ENCODE data around the gene LHPP.

Gene LHPP

GRCh38 chr10:124612611-124613498 is 151.2 kb downstream of the LHPP start:
- no peaks in the 10 kb centered on the region for H3K27me3 ChIP-seq (ENCODE audit: insufficient read depth, low read length, poor library complexity)
- no peak overlapping the region for H2AK5ac ChIP-seq (ENCODE audit: low read length)
- H3K9ac ChIP-seq (ENCODE audit: low read length) = no peak overlapping the region
- no peak overlapping the region for H3K18ac ChIP-seq (ENCODE audit: low read length)
- H3K23ac ChIP-seq (ENCODE audit: low read length) = no peak overlapping the region
- no CpG with 5 or more reads among the region's 18 CpGs for WGBS (ENCODE audit: extremely low coverage, insufficient coverage, low lambda C conversion rate)
- H4K8ac ChIP-seq (ENCODE audit: low read depth, low read length) = no peak overlapping the region
- H4K5ac ChIP-seq (ENCODE audit: low read length) = no peak overlapping the region
- H3K27ac ChIP-seq (ENCODE audit: low read depth, low read length) = no peak overlapping the region
- H3K36me3 ChIP-seq (ENCODE audit: control insufficient read depth, insufficient read depth, low read length) = no peaks in the 10 kb centered on the region
- no peak overlapping the region for H2BK15ac ChIP-seq (replicated peaks; ENCODE audit: low read depth)
- H2BK5ac ChIP-seq (ENCODE audit: low read length) = no peak overlapping the region
- H3K4me2 ChIP-seq (ENCODE audit: low read length) = no peak overlapping the region
- H3K4me3 ChIP-seq (ENCODE audit: low read length) = no peak overlapping the region
- H3K79me1 ChIP-seq (ENCODE audit: low read length) = no peaks in the 10 kb centered on the region
- H3K79me2 ChIP-seq (ENCODE audit: control insufficient read depth, insufficient read depth, low read length) = no peaks in the 10 kb centered on the region
- H2BK120ac ChIP-seq (ENCODE audit: low read depth, low read length) = no peak overlapping the region
- H3K4me1 ChIP-seq (ENCODE audit: control insufficient read depth, low read depth, low read length) = no peaks in the 10 kb centered on the region
- no peak overlapping the region for H3K56ac ChIP-seq (ENCODE audit: low read length)
- peak; percentile 87 for DNase-seq
- H3K4ac ChIP-seq (ENCODE audit: low read depth, low read length) = no peak overlapping the region

GRCh38 chr10:124614003-124614659 is 152.5 kb downstream of the LHPP start:
- Histone ChIP-seq H4K5ac (ENCODE audit: low read length) (no peak overlapping the region), H3K4me1 (ENCODE audit: control insufficient read depth, low read depth, low read length) (no peaks in the 10 kb centered on the region), H3K4me2 (ENCODE audit: low read length) (no peak overlapping the region), H3K79me2 (ENCODE audit: control insufficient read depth, insufficient read depth, low read length) (no peaks in the 10 kb centered on the region), H3K27me3 (ENCODE audit: insufficient read depth, low read length, poor library complexity) (no peaks in the 10 kb centered on the region), H3K4ac (ENCODE audit: low read depth, low read length) (no peak overlapping the region), H2BK15ac (replicated peaks; ENCODE audit: low read depth) (no peak overlapping the region), H2AK5ac (ENCODE audit: low read length) (no peak overlapping the region), H3K79me1 (ENCODE audit: low read length) (no peaks in the 10 kb centered on the region), H3K23ac (ENCODE audit: low read length) (no peak overlapping the region), H4K8ac (ENCODE audit: low read depth, low read length) (no peak overlapping the region), H3K56ac (ENCODE audit: low read length) (no peak overlapping the region), H3K27ac (ENCODE audit: low read depth, low read length) (no peak overlapping the region), H2BK5ac (ENCODE audit: low read length) (no peak overlapping the region), H3K18ac (ENCODE audit: low read length) (no peak overlapping the region), H3K4me3 (ENCODE audit: low read length) (no peak overlapping the region), H3K36me3 (ENCODE audit: control insufficient read depth, insufficient read depth, low read length) (no peaks in the 10 kb centered on the region), H2BK120ac (ENCODE audit: low read depth, low read length) (no peak overlapping the region), H3K9ac (ENCODE audit: low read length) (no peak overlapping the region)
- no peak for DNase-seq
- no CpG with 5 or more reads among the region's 11 CpGs for WGBS (ENCODE audit: extremely low coverage, insufficient coverage, low lambda C conversion rate)

GRCh38 chr10:124615259-124615658 is 153.6 kb downstream of the LHPP start:
- H4K8ac ChIP-seq (ENCODE audit: low read depth, low read length) = no peak overlapping the region

GRCh38 chr10:124616040-124616835 is 154.6 kb downstream of the LHPP start:
- Histone ChIP-seq H3K27ac (ENCODE audit: low read depth, low read length) (no peak overlapping the region), H2BK120ac (ENCODE audit: low read depth, low read length) (no peak overlapping the region), H2AK5ac (ENCODE audit: low read length) (no peak overlapping the region), H3K4me2 (ENCODE audit: low read length) (no peak overlapping the region), H3K4me1 (ENCODE audit: control insufficient read depth, low read depth, low read length) (no peaks in the 10 kb centered on the region), H3K9ac (ENCODE audit: low read length) (no peak overlapping the region), H2BK5ac (ENCODE audit: low read length) (no peak overlapping the region), H3K79me1 (ENCODE audit: low read length) (no peaks in the 10 kb centered on the region), H3K36me3 (ENCODE audit: control insufficient read depth, insufficient read depth, low read length) (no peaks in the 10 kb centered on the region), H3K4me3 (ENCODE audit: low read length) (no peak overlapping the region), H2BK15ac (replicated peaks; ENCODE audit: low read depth) (no peak overlapping the region), H3K18ac (ENCODE audit: low read length) (no peak overlapping the region), H3K23ac (ENCODE audit: low read length) (no peak overlapping the region), H3K56ac (ENCODE audit: low read length) (peak overlapping the region; percentile 69), H3K4ac (ENCODE audit: low read depth, low read length) (no peak overlapping the region), H3K27me3 (ENCODE audit: insufficient read depth, low read length, poor library complexity) (no peaks in the 10 kb centered on the region), H4K5ac (ENCODE audit: low read length) (no peak overlapping the region), H3K79me2 (ENCODE audit: control insufficient read depth, insufficient read depth, low read length) (no peaks in the 10 kb centered on the region), H4K8ac (ENCODE audit: low read depth, low read length) (no peak overlapping the region)
- DNase-seq = peak; percentile 75
- WGBS (ENCODE audit: extremely low coverage, insufficient coverage, low lambda C conversion rate) = no CpG with 5 or more reads among the region's 30 CpGs

More at GRCh38 chr10:124615259-124615658, 153.6 kb downstream of the LHPP start:
- H3K27me3 ChIP-seq (ENCODE audit: insufficient read depth, low read length, poor library complexity) = no peaks in the 10 kb centered on the region
- no peak overlapping the region for H3K18ac ChIP-seq (ENCODE audit: low read length)
- H3K4me1 ChIP-seq (ENCODE audit: control insufficient read depth, low read depth, low read length) = no peaks in the 10 kb centered on the region
- no CpG with 5 or more reads among the region's 34 CpGs for WGBS (ENCODE audit: extremely low coverage, insufficient coverage, low lambda C conversion rate)
- H4K5ac ChIP-seq (ENCODE audit: low read length) = no peak overlapping the region
- no peak overlapping the region for H2BK15ac ChIP-seq (replicated peaks; ENCODE audit: low read depth)
- no peak overlapping the region for H3K4me2 ChIP-seq (ENCODE audit: low read length)
- H3K4ac ChIP-seq (ENCODE audit: low read depth, low read length) = no peak overlapping the region
- no peak overlapping the region for H3K27ac ChIP-seq (ENCODE audit: low read depth, low read length)
- no peak overlapping the region for H3K4me3 ChIP-seq (ENCODE audit: low read length)
- no peaks in the 10 kb centered on the region for H3K36me3 ChIP-seq (ENCODE audit: control insufficient read depth, insufficient read depth, low read length)
- H3K56ac ChIP-seq (ENCODE audit: low read length) = no peak overlapping the region
- no peak overlapping the region for H3K23ac ChIP-seq (ENCODE audit: low read length)
- no peak overlapping the region for H3K9ac ChIP-seq (ENCODE audit: low read length)
- no peak overlapping the region for H2AK5ac ChIP-seq (ENCODE audit: low read length)
- no peaks in the 10 kb centered on the region for H3K79me1 ChIP-seq (ENCODE audit: low read length)
- H2BK120ac ChIP-seq (ENCODE audit: low read depth, low read length) = no peak overlapping the region
- DNase-seq = no peak
- H2BK5ac ChIP-seq (ENCODE audit: low read length) = no peak overlapping the region
- no peaks in the 10 kb centered on the region for H3K79me2 ChIP-seq (ENCODE audit: control insufficient read depth, insufficient read depth, low read length)

GRCh38 chr10:124616836-124617130 is 155.2 kb downstream of the LHPP start:
- WGBS (ENCODE audit: extremely low coverage, insufficient coverage, low lambda C conversion rate) = no CpG with 5 or more reads among the region's 4 CpGs
- H3K27ac ChIP-seq (ENCODE audit: low read depth, low read length) = no peak overlapping the region
- no peak overlapping the region for H3K4ac ChIP-seq (ENCODE audit: low read depth, low read length)
- H4K5ac ChIP-seq (ENCODE audit: low read length) = no peak overlapping the region
- no peak overlapping the region for H3K4me3 ChIP-seq (ENCODE audit: low read length)
- H4K8ac ChIP-seq (ENCODE audit: low read depth, low read length) = no peak overlapping the region
- H3K18ac ChIP-seq (ENCODE audit: low read length) = no peak overlapping the region
- H3K79me1 ChIP-seq (ENCODE audit: low read length) = no peaks in the 10 kb centered on the region
- no peaks in the 10 kb centered on the region for H3K27me3 ChIP-seq (ENCODE audit: insufficient read depth, low read length, poor library complexity)
- no peak overlapping the region for H3K23ac ChIP-seq (ENCODE audit: low read length)
- no peaks in the 10 kb centered on the region for H3K4me1 ChIP-seq (ENCODE audit: control insufficient read depth, low read depth, low read length)
- no peak overlapping the region for H2BK120ac ChIP-seq (ENCODE audit: low read depth, low read length)
- no peak for DNase-seq
- no peak overlapping the region for H2BK5ac ChIP-seq (ENCODE audit: low read length)
- peak overlapping the region; percentile 36 for H3K56ac ChIP-seq (ENCODE audit: low read length)
- no peak overlapping the region for H3K4me2 ChIP-seq (ENCODE audit: low read length)
- H3K79me2 ChIP-seq (ENCODE audit: control insufficient read depth, insufficient read depth, low read length) = no peaks in the 10 kb centered on the region
- H3K9ac ChIP-seq (ENCODE audit: low read length) = no peak overlapping the region
- no peaks in the 10 kb centered on the region for H3K36me3 ChIP-seq (ENCODE audit: control insufficient read depth, insufficient read depth, low read length)
- no peak overlapping the region for H2AK5ac ChIP-seq (ENCODE audit: low read length)
- no peak overlapping the region for H2BK15ac ChIP-seq (replicated peaks; ENCODE audit: low read depth)

Data from mesendoderm (in vitro differentiated cells).